ENCODE results near the gene PROX2. TPM values are rescaled to one million over a fixed set of nuclear protein-coding genes. Genes with fewer than 3 reads are reported as not detected.

The PROX2 gene
- total and polyA plus RNA-seq, 10 donors = 0.06 to 0.43 (median 0.25) TPM; not detected in 6

DNA sequence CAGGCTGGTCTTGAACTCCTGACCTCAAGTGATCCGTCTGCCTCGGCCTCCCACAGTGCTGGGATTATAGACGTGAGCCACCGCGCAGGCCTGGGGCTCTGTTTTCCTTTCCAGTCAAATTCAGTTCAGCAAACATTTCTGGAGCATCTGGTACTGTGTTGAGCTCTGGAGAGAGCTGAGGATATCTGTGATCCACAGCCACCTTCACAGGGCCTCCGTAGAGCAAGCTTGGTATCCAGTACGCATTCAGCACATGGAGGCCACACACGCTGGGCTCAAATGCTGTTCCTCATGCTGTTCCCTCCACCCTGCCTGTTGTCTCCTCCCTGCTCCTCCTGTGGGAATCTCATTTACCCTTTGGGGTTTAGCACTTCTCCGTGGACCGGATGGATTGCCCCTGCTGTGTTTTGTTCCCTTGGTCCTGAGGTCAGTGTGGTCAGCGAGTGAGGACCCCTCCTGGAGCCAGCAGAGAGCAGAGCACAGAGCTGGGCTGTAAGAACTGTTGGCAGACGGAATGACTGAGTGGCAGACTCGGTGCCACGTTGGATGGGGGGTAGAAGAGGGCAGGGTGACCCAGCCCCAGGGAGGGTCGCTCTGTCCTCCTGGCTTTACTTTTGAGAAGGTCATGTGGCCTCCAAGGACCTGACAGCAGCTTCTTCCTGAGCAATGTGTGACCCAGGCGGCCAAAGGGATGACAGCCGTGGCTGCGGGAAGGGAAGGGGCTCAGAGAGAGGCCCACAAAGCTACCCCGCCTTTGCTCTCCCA, 46.2 kb upstream of the PROX2 start:
- Histone ChIP-seq H3K27ac (peak overlapping the region in 1 of 8 donors; percentile 45), H3K9me3 (no peaks in the 10 kb centered on the region), H3K27me3 (replicated peaks in 1 of 7) (peaks cover 0 to 17% (median 0%) of the 10 kb centered on the region in 7 donors), H3K4me3 (peak overlapping the region in 5 of 8 donors; percentile 33 to 72 (median 48)), H3K36me3 (no peaks in the 10 kb centered on the region), H3K4me1 (peaks cover 0 to 32% (median 21%) of the 10 kb centered on the region in 6 donors)
- intact Hi-C loops (cut with DNase I; ENCODE audit: low total_unique reads) = no loop called here
- 80 to 90% (median 87%) methylated on average over 15 to 19 of the region's 19 CpGs for WGBS, 5 donors
- DNase-seq = no peak
- TF ChIP-seq POLR2A (IDR thresholded peaks at IDR 0.05) = no peak
- TF ChIP-seq, protein P1, sequence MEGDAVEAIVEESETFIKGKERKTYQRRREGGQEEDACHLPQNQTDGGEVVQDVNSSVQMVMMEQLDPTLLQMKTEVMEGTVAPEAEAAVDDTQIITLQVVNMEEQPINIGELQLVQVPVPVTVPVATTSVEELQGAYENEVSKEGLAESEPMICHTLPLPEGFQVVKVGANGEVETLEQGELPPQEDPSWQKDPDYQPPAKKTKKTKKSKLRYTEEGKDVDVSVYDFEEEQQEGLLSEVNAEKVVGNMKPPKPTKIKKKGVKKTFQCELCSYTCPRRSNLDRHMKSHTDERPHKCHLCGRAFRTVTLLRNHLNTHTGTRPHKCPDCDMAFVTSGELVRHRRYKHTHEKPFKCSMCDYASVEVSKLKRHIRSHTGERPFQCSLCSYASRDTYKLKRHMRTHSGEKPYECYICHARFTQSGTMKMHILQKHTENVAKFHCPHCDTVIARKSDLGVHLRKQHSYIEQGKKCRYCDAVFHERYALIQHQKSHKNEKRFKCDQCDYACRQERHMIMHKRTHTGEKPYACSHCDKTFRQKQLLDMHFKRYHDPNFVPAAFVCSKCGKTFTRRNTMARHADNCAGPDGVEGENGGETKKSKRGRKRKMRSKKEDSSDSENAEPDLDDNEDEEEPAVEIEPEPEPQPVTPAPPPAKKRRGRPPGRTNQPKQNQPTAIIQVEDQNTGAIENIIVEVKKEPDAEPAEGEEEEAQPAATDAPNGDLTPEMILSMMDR (IDR thresholded peaks at IDR 0.05 in 8 of 11, conservative IDR thresholded peaks at IDR 0.05 in 3 of 11) = no peak
- no peak for TF ChIP-seq POLR2AphosphoS5 (IDR thresholded peaks at IDR 0.05)

DNA sequence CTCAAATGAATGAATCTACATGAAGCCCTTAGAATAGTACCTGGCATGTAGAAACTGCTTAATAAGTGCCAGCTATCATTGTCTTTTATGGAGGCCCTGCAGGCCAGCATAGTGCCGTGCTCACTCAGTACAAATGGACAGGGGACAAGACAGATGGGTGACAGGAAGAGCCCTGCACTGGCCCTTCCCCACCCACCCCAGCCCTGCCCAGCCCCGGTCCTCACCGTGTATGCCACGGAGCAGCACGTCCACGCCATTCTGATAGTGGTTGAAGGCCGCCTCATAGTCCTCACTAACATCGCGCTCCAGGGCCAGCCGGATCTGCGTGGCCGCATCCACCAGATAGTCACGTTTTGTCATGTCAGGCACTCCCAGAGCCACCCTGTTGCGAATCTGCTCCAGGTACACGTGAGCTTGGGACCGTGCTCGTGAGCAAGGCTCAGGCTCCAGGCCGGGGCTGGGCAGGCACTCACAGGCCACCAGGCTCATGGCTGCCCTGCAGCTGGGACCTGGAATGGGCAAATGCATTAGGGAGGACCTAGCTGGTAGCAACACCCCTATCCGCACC, 45.2 kb upstream of the PROX2 start:
- Histone ChIP-seq H3K27ac (no peak overlapping the region), H3K4me3 (no peak overlapping the region), H3K9me3 (no peaks in the 10 kb centered on the region), H3K36me3 (no peaks in the 10 kb centered on the region), H3K27me3 (replicated peaks in 1 of 7) (peaks cover 0 to 17% (median 0%) of the 10 kb centered on the region in 7 donors), H3K4me1 (peaks cover 0 to 36% (median 22%) of the 10 kb centered on the region in 6 donors)
- DNase-seq = no peak
- whole genome bisulfite sequencing, 5 donors = 89 to 97% (median 92%) methylated on average over 13 to 19 of the region's 19 CpGs
- TF ChIP-seq POLR2AphosphoS5 (IDR thresholded peaks at IDR 0.05) (no peak), POLR2A (IDR thresholded peaks at IDR 0.05) (no peak)
- TF ChIP-seq, protein P1 (IDR thresholded peaks at IDR 0.05 in 8 of 11, conservative IDR thresholded peaks at IDR 0.05 in 3 of 11) = no peak
- intact Hi-C loops (cut with DNase I; ENCODE audit: low total_unique reads) = no loop called here

DNA sequence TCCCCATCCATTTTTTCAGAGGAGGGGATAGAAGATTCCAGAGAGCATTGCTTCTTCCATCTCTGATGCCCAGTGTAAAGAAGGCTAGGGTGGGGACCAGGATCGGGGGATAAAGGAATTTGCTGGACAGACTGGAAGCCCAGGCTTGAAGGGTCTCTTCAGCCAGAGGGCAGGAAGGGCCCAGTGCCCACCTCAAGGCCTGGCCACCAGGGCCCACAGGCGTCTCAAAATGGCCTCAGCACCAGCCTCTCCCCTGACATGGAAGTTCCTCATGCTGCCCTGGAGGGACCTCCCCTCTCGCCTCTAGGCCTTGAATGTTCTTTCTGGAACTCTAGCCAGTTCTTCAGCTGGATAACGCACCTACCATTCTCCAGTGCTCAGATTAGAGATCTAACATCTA, 44.3 kb upstream of the PROX2 start:
- no peak for DNase-seq
- H3K27me3 ChIP-seq (replicated peaks in 1 of 7) = peaks cover 0 to 17% (median 0%) of the 10 kb centered on the region in 7 donors
- H3K4me3 ChIP-seq = no peak overlapping the region
- H3K9me3 ChIP-seq = no peaks in the 10 kb centered on the region
- intact Hi-C loops (cut with DNase I; ENCODE audit: low total_unique reads) = no loop called here
- H3K27ac ChIP-seq = no peak overlapping the region
- TF ChIP-seq, protein P1 (IDR thresholded peaks at IDR 0.05 in 8 of 11, conservative IDR thresholded peaks at IDR 0.05 in 3 of 11) = no peak
- TF ChIP-seq POLR2A (IDR thresholded peaks at IDR 0.05) (no peak), POLR2AphosphoS5 (IDR thresholded peaks at IDR 0.05) (no peak)
- no peaks in the 10 kb centered on the region for H3K36me3 ChIP-seq
- H3K4me1 ChIP-seq = peaks cover 0 to 36% (median 22%) of the 10 kb centered on the region in 6 donors
- WGBS, 5 donors = 87 to 93% (median 92%) methylated on average over 4 of the region's 4 CpGs

Data from spleen (tissue), 11 donors.